ENCODE data around the gene KEAP1.
A peak's percentile ranks its signal among the peaks of the same experiment; 100 is the strongest.
"Not testable (repeated sequence)": the region's sequence is repeated elsewhere in the genome, so short reads cannot be mapped to it uniquely, and the experiment has no call there.

The KEAP1 gene

DNA sequence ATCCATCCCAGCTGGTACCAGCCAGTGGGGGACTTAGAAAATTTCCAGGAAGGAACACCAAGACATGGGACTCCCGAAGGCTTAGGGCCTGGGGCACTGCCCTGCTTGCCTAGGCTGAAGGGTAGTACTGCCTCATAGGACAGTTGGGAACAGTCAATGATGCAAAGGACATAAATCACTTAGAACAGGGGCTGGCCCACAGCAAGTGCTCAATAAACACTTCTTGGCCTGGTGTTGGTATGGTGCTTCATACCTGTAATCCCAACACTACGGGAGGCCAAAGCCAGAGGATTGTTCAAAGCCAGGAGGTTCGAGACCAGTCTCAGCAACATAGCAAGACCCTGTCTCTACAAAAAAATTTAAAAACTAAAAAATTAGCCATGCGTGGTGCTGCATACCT lies 5.8 kb downstream of the KEAP1 start:
- no peak for DNase-seq (ENCODE audit: low read depth)

DNA sequence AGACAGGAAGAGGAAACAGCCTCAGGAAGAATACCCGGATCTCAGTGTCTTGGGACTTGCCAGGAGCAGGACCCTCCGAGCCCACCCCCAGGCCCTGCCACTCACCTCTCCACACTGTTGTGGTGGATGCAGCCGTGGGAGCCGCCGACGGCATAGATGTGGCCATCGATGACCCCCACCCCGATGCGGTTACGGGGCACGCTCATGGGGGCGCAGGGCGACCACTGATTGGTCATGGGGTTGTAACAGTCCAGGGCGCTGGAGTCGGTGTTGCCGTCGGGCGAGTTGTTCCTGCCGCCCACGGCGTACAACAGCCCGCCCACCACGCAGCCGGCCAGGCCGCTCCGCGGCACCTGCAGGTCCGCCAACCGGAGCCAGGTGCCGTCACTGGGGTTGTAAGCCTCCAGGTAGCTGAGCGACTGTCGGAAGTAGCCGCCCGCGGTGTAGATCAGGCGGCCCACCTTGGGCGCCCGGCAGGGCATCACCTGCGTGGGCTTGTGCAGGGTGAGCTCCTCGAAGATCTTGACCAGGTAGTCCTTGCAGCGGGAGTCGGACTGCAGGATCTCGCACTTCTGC lies 11.6 kb downstream of the KEAP1 start:
- DNase-seq (ENCODE audit: low read depth) = no peak

DNA sequence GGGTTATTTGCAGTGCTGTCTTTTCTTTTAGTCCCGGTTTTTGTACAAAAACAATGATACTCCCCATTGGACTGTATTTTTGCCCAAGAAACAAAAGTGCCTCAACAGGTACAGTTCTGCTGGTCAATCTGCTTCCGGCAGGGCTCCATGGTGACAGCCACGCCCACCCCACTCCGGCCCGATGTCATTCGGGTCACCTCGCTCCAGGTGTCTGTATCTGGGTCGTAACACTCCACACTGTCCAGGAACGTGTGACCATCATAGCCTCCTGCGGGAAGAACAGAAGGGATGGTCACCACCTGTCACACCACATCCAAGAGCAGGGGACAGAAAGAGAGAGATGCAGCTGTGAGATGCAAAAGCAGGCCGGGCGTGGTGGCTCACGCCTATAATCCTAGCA lies 16.6 kb downstream of the KEAP1 start:
- no peak for DNase-seq (ENCODE audit: low read depth)

DNA sequence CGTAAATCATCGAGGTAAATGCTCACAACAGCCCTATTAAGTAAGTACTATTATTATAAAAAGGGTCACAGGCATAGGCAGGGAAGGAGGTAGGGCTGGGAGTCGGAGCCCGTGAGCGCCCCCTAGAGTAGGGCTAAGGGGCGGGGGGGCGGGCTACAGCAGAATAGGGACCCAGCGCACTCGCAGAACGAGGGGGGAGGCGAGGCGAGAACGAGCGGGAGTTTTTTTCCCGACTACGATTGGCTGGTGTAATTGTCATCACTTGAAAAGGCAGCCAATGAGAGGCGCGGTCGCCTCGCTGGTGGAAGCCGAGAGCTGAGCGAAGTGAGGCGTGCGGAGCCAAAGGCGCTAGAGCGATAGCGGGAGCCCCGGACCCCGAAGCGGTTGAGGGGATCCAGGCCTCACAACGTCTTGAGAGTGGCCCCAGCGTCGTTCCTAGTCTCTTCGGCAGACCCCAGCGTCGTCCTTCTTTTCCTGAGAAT lies 24.2 kb downstream of the KEAP1 start:
- peak; percentile 85 for DNase-seq (ENCODE audit: low read depth)

DNA sequence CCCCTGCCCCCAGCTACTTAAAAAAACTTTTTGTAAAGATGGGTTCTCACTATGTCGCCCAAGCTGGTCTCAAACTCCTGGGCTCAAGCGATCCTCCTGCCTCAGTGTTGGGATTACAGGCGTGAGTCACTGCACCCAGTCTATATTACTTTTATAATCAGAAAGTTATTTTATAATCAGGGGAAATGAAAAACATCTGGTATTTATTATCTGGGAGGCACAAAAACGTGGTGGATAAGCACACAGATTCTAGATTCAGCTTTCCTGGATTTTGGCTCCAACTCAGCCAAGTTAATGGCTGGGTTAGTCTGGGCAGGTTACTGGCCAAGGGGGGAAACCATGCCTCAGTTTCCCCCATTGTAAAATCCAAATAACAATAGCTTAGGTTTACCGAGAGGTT lies 24.7 kb downstream of the KEAP1 start:
- DNase-seq (ENCODE audit: low read depth) = peak; percentile 7

DNA sequence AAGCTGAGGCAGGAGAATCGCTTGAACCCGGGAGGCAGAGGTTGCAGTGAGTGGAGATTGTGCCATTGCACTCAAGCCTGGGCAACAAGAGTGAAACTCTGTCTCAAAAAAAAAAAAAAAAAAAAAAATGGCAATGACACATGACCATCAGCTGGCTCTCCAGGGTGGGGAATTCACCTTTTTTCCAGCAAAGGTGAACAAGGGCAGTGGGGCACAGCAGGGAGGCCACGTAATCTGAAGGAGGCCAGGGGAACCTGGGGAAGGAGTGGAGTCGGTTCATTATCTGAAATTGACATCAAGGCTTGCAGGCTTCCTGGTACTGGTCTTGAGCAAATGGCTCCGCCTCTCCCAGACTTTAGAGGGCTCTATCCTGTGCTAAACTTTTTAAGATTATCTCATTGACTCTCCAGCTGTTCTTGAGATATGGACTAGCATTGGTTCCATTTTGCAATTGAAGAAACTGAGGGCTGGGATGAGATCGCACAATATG lies 28.1 kb downstream of the KEAP1 start:
- DNase-seq (ENCODE audit: low read depth) = no peak

DNA sequence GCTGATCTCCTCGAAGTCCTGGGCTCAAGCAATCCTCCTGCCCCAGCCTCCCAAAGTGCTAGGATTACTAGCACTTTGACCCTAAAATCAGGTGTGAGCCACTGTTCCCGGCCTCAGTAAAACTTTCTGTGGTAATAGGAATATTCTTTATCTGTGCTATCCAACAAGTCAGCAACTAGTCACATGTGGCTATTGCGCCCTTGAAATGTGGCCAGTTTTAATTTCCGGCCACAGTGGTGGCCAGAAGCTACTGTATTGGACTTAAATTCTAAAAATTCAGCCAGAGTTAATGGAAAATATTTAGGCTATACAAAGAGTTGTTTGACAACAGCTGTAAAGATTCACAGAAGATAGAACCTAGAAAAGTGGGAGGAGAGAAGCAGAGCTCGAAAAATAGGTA lies 30.0 kb downstream of the KEAP1 start:
- DNase-seq (ENCODE audit: low read depth) = no peak

DNA sequence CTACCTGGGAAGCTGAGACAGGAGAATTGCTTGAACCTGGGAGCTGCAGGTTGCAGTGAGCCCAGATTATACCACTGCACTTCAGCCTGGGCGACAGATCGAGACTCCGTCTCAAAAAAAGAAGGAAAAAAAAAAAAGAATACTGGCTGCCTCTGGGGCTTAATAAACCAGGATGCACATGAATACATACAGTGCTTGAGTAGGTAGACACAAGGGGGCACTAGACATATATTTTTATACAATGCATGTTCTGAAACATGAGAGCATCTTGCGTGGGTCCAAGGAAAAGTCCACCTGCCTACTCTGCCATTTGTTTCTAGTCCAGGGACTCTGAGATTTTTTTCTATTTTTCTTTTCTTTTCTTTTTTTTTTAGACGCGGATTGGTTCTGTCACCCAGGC lies 31.2 kb downstream of the KEAP1 start:
- peak; percentile 43 for DNase-seq (ENCODE audit: low read depth)

DNA sequence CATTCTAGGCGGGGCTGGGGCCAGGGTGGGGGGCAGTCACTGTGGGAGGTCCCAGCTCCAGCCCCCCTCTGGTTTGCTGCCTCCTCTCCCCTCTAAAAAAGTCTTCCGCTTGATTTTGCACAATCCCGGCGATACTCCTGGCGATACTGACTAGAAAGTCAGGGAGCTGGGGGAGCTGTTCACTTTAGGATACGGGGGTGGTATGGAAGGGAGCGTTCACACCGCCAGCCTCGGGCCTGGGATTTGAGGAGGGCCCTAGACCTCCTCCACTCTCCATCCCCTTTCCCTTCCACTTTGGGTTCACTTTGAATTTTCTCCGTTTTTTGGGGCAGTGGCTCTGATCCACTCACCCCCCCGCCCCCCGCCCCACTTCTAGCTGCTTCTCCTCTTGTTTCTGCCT lies 35.0 kb downstream of the KEAP1 start:
- no peak for DNase-seq (ENCODE audit: low read depth)

DNA sequence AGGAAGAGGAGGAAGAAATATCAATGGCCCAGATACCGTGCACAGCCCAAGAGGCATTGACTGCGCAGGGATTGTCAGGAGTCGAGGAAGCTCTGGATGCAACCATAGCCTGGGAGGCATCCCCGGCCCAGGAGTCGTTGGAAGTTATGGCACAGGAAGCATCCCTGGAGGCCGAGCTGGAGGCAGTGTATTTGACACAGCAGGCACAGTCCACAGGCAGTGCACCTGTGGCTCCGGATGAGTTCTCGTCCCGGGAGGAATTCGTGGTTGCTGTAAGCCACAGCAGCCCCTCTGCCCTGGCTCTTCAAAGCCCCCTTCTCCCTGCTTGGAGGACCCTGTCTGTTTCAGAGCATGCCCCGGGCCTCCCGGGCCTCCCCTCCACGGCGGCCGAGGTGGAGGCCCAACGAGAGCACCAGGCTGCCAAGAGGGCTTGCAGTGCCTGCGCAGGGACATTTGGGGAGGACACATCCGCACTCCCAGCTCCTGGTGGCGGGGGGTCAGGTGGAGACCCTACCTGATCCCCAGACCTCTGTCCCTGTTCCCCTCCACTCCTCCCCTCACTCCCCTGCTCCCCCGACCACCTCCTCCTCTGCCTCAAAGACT lies 36.0 kb downstream of the KEAP1 start:
- DNase-seq (ENCODE audit: low read depth) = no peak

DNA sequence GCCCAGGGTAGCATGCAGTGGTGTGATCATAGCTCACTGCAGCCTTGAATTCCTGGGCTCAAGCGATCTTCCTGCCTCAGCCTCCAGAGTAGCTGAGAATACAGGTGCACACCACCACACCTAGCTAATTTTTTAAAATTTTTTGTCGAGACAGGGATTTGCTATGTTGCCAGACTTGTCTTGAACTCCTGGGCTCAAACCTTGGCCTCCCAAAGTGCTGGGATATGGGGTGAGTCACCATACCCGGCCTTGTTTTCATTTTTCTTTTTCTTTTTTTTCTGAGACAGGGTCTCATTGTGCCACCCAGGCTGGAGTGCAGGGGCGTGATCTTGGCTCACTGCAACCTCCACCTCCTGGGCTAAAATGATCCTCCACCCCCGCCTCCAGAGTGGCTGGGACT lies 38.7 kb downstream of the KEAP1 start:
- DNase-seq (ENCODE audit: low read depth) = no peak

DNA sequence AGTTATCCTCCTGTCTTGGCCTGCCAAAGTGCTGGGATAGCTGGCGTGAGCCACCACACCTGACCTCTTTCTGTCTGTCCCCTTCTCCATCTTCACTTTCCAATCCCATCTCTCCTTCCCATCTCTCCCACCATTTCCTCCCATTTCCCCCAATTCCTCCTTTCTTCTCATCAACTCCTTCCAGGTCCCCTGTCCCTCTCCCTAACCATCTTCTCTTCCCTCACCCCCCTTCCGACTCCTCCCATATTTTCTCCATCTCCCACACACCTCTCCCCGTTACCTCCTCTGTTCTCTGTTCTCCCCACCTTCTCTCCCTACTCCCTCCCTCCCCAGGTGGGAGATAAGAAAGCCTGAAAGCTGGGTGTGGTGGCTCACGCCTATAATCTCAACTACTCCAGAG lies 40.6 kb downstream of the KEAP1 start:
- no peak for DNase-seq (ENCODE audit: low read depth)

DNA sequence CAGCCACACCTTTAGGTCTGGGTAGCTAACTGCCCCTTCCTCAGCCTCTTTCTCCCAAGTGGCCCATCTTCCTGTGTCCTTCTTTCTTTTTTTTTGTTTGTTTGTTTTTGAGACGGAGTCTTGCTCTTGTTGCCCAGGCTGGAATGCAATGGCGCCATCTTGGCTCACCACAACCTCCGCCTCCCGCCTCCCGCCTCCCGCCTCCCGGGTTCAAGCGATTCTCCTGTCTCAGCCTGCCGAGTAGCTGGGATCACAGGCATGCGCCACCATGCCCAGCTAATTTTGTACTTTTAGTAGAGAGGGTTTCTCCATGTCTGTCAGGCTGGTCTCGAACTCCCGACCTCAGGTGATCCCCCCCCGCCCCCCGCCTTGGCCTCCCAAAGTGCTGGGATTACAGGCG lies 41.1 kb downstream of the KEAP1 start:
- DNase-seq (ENCODE audit: low read depth) = not testable (repeated sequence)

DNA sequence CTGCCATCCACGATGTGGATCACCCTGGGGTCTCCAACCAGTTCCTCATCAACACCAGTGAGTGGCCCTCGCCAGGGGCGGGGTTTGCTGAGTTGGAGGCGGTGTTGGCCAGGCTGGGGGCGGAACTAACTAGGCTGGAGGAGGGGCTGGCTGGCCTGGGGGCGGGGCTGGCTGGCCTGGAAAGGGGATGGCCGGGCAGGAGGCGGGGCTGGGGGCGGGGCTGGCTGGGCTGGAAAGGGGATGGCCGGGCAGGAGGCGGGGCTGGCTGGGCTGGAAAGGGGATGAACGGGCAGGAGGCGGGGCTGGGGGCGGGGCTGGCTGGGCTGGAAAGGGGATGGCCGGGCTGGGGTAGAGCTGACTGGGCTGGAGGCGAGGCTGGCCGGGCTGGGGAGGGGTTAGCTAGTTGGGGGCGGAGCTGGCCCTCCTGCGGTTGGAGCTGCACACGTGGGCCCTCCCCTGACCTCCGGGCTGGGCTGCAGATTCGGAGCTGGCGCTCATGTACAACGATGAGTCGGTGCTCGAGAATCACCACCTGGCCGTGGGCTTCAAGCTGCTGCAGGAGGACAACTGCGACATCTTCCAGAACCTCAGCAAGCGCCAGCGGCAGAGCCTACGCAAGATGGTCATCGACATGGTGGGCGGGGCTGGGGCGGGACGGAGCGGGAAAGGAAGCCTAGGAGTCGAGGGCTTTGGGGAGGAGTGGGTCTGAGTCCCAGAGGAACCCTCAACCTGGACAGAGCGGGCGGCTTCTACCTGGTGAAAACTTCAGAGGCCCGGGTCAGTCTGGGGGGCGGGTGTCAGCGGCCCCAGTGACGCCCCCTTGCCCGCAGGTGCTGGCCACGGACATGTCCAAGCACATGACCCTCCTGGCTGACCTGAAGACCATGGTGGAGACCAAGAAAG lies 41.9 kb downstream of the KEAP1 start:
- peak; percentile 94 for DNase-seq (ENCODE audit: low read depth)

DNA sequence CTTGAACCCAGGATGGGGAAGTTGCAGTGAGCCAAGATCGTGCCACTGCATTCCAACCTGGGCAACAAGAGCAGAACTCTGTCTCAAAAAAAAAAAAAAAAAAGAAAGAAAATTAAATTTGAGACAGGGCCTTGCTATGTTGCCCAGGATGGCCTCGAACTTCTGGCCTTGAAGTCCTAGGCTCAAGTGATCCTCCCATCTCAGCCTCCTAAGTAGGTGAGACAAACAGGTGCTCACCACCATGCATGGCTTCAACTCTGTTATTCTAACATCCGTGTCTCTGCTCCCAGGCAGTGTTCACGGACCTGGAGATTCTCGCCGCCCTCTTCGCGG lies 42.5 kb downstream of the KEAP1 start:
- DNase-seq (ENCODE audit: low read depth) = no peak

DNA sequence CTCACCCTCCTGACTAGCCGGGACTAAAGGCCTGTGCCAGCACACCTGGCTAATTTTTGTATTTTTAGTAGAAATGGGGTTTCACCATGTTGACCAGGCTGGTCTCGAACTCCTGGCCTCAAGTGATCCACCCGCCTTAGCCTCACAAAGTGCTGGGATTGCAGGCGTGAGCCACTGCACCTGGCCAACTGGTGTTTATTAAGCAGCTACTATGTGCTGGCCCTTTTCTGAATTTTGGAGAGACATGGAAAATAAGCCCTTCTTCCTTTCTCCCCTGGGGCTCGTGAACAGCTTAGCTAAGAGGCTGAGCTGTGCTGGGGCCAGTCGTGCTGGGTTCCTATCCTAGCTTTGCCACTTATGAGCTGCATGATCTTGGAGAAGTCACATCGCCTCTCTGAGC lies 44.4 kb downstream of the KEAP1 start:
- not testable (repeated sequence) for DNase-seq (ENCODE audit: low read depth)

DNA sequence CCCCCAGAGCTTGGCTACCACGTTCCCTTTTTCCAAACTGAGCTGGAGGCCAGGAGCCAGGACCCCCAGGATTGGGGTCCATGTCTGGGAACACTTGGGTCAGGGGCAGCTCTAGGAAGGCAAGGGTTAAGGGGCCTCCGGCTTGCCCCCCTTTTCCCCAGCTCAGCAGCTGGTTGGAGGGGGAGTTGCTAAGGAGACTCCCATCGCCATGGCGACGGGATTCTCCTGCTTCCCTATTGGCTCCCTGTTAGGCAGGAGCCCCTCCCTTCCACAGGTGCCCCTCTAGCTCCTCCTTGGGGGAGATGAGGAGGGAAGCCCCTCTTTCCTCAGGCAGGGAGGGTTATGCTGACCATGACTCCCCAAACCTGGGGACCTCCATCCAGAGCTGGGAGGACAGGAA lies 48.9 kb downstream of the KEAP1 start:
- DNase-seq (ENCODE audit: low read depth) = no peak

DNA sequence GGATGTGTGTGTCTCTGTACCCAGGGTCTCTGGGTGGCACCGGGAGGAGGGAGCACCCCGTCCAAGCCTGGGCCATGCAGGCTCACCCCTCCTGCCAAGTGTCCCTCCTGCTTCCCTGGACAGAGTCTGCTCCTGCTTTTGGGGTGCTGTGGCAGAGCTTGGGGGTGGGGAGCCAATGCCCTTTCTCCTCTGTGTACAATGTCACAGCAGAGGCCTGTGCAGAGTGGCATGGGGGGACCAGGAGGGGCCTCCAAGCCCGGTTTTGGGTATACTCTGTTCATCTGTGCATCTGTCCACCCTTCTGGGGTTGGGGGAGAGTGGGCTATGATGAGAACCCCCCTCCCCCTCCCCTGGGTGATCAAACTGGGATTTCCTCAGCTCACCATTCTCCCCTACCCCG lies 49.3 kb downstream of the KEAP1 start:
- DNase-seq (ENCODE audit: low read depth) = no peak

DNA sequence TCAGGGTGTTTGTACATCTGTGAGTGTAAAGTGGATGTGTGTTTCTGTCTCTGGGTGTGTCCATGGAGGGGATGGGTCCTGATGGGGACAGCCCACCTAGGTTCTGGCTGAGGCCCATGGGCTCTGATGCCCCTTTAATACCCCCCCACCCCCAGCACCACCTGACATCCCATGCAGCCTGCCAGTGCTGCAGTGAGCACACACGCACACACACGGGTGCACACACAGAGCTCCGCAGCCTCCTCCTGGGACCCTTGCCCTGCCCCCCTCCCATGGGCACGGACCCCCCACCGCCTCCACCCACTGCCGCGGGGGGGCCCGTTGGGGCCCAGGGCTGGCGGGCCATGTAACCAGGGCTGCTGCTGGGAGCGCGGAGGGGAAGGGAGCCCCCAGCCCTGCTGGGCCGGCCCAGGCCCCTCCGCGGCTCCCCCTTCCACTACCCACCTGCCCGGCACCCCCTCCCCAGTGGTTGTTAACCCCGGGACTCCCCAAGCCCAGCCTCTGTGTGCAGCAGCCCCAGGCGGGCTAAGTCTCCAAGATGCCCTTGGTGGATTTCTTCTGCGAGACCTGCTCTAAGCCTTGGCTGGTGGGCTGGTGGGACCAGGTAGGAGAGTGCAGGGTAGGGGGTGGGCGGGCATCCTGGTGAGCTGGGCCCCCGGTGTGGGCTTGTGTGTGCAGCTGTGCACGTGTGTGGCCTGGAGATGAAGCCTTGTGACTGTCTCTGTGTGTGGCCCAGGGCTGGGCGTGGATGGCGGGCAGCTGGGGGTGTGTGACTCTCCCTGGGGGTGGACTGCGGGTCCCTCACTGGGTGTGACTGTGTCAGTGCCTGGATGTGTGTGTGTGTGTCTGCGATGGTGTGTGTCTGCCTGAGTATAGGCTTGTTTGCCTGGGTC lies 50.2 kb downstream of the KEAP1 start:
- DNase-seq (ENCODE audit: low read depth) = no peak

DNA sequence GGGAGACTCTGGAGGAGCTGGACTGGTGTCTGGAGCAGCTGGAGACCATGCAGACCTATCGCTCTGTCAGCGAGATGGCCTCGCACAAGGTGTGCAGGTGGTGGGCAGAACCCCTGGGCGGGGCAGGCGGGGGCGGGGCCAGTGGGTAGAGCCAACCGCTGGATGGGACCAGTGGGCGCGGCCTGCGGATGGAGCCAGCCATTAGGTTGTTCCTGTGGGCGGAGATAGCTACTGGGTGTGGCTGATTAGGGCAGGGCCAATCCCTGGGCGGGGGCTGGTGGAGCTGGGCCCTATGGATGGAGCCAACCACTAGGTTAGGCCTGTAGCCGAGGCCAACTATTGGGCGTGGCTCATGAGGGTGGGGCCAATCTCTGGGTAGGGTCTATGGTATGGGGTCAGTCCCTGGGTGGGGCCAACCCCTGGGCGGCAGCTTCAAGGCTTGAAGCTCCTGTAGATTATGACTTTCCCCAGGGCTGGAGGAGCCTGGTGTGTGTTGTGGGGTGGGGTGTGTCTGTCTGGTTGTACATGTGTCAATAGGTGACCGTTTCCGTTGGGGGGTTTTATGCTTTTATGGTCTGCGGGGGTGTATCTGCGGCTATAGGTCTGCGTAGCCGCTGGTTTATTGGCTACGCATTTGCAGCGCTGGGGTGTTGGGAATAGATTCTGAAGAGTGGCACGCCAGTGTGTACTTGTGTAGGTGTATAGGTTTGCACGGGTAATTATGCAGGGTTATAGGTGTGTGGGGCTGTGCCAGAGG lies 52.1 kb downstream of the KEAP1 start:
- DNase-seq (ENCODE audit: low read depth) = no peak

DNA sequence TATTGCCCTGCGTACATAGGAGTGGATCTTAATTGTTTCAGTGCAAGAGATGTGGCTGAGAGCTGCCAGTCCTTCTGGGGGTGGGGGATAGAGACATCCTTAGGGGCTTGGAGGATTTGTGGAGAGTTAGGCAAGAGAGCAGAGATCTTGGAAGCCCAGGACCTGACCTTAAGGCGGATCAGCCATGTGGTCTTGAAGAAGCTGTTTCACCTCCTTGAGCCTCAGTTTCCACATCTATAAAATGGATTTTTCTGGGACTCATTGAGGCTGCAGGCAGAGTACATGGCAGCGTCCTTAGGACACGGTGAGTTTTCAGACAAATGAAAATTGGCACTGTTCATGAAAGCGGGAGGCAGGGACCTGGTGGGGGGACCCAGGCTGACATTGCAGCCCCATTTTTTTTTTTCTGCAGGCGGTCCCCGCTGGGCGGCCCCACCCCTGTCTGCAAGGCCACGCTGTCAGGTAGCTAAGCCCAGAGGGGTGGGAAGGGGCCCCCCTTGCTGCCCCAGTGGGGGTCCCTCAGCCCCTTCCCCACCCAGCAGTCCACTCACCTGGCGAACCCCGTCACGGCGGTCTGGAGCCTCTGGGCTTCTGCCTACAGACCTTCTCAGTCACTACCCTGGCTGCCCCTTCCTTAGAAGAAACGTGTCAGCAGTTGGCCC lies 52.8 kb downstream of the KEAP1 start:
- DNase-seq (ENCODE audit: low read depth) = no peak
